GM21423 (cell line): ENCODE results near the gene RALGAPA1.
"Not testable (repeated sequence)": the region's sequence is repeated elsewhere in the genome, so short reads cannot be mapped to it uniquely, and the experiment has no call there.

Experiments
- ATAC-seq: cut with Tn5 transposase; IDR thresholded peaks from one replicate; pipeline ENCODE4 v1.9.1; 2021; ENCODE audit warnings: mild to moderate bottlenecking, moderate library complexity; ENCODE audit not compliant: unreplicated experiment

Gene RALGAPA1

GRCh38 chr14:35632271-35632670 is 176.8 kb downstream of the RALGAPA1 start:
- no peak for ATAC-seq

- no peak for ATAC-seq
These were observed 177.9 kb downstream of the RALGAPA1 start for GRCh38 chr14:35631071-35631805.

DNA sequence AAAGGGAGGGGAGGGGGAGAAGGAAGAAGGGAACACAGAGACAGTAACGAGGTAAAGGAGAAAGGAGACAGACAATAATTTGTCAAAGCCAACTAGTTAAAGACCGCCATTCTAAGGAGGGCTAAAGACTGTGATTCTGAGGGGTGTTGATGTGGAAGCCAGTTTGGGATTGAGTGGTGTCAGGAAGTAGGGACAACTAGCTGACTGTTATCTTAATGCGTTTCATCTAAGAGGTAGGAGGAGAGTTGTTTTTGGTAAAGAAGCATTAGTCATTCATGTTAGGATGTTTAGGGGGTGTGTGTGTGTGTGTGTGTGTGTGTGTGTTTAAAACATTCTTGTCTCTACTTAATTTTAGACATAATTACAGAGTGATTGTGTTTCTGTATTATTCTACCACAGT is 180.1 kb downstream of the RALGAPA1 start:
- ATAC-seq, result no peak

DNA sequence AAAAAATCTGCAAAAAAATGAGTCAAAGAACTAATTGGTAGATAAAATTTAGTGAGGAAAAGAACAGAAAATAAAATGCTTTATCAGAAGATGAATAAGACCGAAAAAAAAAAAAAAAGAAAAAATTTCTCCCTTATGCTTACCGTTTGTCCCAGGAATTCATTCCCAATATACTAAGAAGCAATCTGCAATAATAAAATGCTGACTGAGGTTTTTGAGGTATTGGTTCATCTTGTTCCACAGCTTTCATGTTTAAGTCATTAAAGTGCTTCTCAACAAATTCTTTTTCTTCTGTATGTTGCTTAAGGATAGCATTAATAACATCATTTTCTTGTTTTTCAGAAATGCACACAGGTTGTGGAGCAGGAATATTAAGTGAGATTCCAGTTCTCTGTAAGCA is 182.1 kb downstream of the RALGAPA1 start:
- not testable (repeated sequence) for ATAC-seq

GRCh38 chr14:35621996-35622395 is 187.1 kb downstream of the RALGAPA1 start:
- ATAC-seq, result not testable (repeated sequence)

DNA sequence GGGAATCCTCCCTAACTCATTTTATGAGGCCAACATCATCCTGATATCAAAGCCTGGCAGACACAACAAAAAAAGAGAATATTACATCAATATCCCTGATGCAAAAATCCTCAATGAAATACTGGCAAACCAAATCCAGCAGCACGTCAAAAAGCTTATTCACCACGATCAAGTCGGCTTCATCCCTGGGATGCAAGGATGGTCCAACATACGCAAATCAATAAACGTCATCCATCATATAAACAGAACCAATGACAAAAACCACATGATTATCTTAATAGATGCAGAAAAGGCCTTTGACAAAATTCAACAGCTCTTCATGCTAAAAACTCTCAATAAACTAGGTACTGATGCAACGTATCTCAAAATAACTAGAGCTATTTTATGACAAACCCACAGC is 189.1 kb downstream of the RALGAPA1 start:
- not testable (repeated sequence) for ATAC-seq

DNA sequence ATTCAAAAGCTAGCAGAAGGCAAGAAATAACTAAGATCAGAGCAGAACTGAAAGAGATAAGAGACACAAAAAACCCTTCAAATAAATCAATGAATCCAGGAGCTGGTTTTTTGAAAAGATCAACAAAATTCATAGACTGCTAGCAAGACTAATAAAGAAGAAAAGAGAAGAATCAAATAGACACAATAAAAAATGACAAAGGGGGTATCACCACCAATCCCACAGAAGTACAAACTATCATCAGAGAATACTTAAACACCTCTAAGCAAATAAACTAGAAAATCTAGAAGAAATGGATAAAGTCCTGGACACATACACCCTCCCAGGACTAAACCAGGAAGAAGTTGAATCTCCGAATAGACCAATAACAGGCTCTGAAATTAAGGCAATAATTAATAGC is 189.6 kb downstream of the RALGAPA1 start:
- ATAC-seq, result not testable (repeated sequence)

- no peak for ATAC-seq
These were observed 191.6 kb downstream of the RALGAPA1 start for GRCh38 chr14:35617500-35617899.

DNA sequence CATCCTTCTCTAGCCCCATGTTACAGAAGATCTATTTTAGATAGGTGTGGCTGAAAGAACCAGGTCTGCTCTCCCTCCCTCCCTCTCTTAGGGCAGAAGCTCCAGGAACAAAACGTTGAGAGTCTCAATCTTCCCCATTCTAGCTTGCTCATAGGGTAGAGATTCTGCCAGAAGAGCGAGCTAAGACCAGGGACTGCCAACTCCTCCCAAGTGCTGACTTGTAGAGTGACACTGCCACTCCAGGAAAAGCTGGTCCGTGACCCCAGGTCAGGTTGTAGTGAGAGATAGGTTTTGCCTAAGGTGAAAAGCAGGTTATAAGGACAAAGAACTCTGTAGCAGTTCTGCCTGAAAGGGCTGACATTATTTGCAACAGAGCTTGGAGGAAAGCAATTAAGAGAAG is 201.7 kb downstream of the RALGAPA1 start:
- ATAC-seq, result no peak

DNA sequence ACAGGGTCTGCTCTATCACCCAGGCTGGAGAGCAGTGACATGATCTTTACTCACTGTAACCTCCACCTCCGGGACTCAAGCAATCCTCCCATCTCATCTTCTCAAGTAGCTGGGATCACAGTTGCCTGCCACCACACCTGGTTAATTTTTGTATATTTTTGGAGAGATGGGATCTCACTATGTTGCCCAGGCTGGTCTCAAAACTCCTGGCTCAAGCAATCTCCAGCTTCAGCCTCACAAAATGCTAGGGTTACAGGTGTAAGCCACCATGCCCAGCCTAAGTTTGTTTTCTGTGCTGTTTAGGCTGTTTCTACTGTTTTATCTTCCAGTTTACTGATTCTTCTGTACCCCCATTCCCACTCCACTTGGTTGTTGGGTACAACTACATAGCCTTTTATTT is 208.8 kb downstream of the RALGAPA1 start:
- ATAC-seq, result no peak

DNA sequence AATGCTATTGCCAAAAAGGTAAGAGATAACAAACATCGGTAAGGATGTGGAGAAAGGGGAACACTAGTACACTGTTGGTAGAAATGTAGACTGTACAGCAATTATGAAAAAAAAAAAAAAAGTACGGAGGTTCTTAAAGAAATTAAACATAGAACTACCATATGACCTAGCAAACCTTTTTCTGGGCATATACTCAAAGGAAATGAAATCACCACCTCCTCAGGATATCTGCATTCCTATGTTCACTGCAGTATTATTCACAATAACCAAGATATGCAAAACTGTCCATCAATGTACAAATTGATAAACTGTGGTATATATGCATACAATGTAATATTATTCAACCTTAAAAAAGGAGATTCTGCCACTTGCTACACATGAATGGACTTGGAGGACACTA is 214.5 kb downstream of the RALGAPA1 start:
- ATAC-seq, result no peak

GRCh38 chr14:35587373-35587772 is 221.7 kb downstream of the RALGAPA1 start:
- ATAC-seq, result not testable (repeated sequence)

DNA sequence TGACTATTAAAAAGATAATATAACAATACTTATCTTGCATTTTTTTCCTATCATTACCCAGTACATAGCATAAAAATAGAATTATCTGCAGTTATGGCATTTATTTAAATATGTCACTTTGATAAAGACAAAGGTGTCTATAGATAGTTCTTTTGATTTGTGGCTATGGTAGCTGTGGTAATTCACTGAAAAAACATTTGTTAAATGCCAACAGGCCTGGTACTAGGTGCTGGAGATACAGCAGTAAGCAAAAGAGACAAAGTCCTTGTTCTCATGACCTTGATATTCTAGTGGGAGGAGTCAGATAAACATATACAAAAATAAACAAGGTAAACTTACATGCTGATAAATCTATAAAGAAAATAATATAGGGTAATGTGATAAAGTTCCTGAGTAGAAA is 230.5 kb downstream of the RALGAPA1 start:
- no peak for ATAC-seq

DNA sequence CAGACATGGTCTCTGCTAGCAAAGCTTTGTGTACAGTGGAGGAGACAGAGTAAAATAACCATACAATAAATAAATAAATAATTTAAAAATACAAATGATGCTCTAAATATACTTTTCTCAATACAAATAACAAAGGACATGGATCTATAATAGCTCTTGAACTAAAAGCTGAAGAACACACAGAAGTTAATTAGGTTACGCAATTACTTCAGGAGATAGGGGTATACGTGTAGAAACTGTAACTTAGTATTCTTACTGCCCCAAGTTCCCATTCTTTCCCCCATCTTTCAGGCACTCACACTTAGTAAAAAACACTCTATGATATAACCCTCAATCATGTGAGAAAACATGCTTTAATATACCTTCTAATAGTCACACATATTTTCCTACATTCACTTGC is 231.0 kb downstream of the RALGAPA1 start:
- ATAC-seq, result no peak

- ATAC-seq, result no peak
These were observed 232.2 kb downstream of the RALGAPA1 start for GRCh38 chr14:35576856-35577255.

GRCh38 chr14:35576260-35576659 is 232.8 kb downstream of the RALGAPA1 start:
- no peak for ATAC-seq

GRCh38 chr14:35573911-35574310 is 235.2 kb downstream of the RALGAPA1 start:
- ATAC-seq, result no peak

GRCh38 chr14:35571598-35571997 is 237.5 kb downstream of the RALGAPA1 start:
- ATAC-seq, result no peak

GRCh38 chr14:35565871-35566464 is 243.1 kb downstream of the RALGAPA1 start:
- no peak for ATAC-seq

DNA sequence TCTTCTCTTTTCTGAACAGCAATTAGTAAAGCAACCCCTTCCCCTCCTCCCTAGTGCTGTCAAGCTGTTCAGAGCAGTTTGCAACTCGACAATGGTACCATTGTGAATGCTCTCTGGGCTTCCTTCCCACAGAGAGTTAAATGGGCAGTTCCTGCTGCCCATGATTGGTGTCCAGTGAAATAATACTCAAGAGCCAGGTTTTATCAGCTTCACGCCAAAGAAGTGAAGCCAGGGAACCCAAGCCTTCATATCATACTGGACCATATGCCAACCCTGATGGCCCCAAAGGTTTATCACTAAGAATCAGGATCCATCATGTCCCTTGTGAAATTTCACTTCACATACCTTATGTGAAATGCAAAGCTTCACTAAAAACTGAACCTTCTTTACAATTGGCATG is 250.4 kb downstream of the RALGAPA1 start:
- ATAC-seq, result no peak

DNA sequence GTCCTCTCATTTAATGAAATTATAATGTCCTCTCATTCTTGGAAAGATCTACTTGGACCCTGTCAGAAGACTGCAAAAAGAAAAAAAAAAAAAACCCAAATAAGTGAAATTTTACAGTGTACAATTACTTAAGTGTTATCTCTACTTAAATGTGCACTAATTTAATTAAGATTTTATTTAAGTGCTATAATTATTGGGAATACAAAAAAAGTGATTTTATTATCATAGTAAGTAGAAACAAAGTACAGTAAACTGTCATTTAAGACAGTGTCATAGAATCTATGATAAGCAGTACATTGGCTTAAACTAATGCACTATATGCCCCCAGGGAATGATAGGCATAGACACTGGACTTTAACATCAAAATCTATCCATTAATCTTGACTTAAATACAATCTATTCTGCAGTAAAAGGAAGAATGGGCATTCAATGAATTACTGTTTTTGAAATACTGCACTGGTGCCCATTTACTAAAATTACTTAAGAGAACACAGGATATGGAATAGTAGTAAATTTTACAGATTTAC is 251.8 kb downstream of the RALGAPA1 start:
- no peak for ATAC-seq

DNA sequence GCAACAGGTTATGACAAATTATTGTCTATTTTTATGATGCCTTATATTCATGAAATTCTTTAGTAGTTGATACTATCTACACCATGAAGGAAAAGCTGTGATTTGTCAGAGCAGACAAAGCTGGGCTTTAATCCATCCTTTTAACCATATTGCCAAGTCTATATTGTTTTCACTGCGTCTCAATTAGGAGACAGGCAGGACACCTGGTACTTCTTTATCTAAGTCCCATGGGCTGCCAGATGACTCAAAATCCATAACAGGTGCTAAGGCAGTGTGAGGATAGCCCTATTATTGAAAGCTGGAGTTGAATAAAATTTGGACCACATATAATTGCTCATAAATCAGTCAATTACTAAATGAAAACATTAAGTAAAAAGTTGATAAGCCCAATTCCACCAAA is 252.5 kb downstream of the RALGAPA1 start:
- ATAC-seq, result no peak
